ENCODE results near the gene LONRF2.
A peak's percentile ranks its signal among the peaks of the same experiment; 100 is the strongest.

LONRF2 gene

GRCh38 chr2:100309973-100310719 lies 12.2 kb downstream of the LONRF2 start:
- H3K27ac ChIP-seq: peak overlapping the region; percentile 34
- no peak for TF ChIP-seq CTCF (conservative IDR thresholded peaks at IDR 0.05)

GRCh38 chr2:100309311-100309710 lies 13.0 kb downstream of the LONRF2 start:
- H3K27ac ChIP-seq: peak overlapping the region; percentile 34
- no peak for TF ChIP-seq CTCF (conservative IDR thresholded peaks at IDR 0.05)

GRCh38 chr2:100303744-100304143 lies 18.6 kb downstream of the LONRF2 start:
- H3K27ac ChIP-seq: peak overlapping the region; percentile 66
- no peak for TF ChIP-seq CTCF (conservative IDR thresholded peaks at IDR 0.05)

- no peak for TF ChIP-seq CTCF (conservative IDR thresholded peaks at IDR 0.05)
- H3K27ac ChIP-seq: peak overlapping the region; percentile 66
Observed at GRCh38 chr2:100302585-100302892, 19.8 kb downstream of the LONRF2 start.

GRCh38 chr2:100301881-100302584 lies 20.3 kb downstream of the LONRF2 start:
- H3K27ac ChIP-seq: peak overlapping the region; percentile 66
- no peak for TF ChIP-seq CTCF (conservative IDR thresholded peaks at IDR 0.05)

- TF ChIP-seq CTCF (conservative IDR thresholded peaks at IDR 0.05): no peak
- no peak overlapping the region for H3K27ac ChIP-seq
Observed at GRCh38 chr2:100299548-100299947, 22.8 kb downstream of the LONRF2 start.

- TF ChIP-seq CTCF (conservative IDR thresholded peaks at IDR 0.05): no peak
- H3K27ac ChIP-seq: no peak overlapping the region
Observed at GRCh38 chr2:100297511-100297910, 24.8 kb downstream of the LONRF2 start.
